Smooth muscle cell of bladder (primary cell): ENCODE results near the gene NHS. TPM values are rescaled to one million over a fixed set of nuclear protein-coding genes. Genes with fewer than 3 reads are reported as not detected.

ENCODE experiments used
- total RNA-seq: library from RNA; depleted of rRNA; stranded (reverse); fragments of >200 nt; gene quantifications from 2 replicates; pipeline ENCODE4 v1.2.3, GENCODE V29; 2014

NHS gene
- 1.2 and 1.3 TPM in 2 replicates for total RNA-seq

DNA sequence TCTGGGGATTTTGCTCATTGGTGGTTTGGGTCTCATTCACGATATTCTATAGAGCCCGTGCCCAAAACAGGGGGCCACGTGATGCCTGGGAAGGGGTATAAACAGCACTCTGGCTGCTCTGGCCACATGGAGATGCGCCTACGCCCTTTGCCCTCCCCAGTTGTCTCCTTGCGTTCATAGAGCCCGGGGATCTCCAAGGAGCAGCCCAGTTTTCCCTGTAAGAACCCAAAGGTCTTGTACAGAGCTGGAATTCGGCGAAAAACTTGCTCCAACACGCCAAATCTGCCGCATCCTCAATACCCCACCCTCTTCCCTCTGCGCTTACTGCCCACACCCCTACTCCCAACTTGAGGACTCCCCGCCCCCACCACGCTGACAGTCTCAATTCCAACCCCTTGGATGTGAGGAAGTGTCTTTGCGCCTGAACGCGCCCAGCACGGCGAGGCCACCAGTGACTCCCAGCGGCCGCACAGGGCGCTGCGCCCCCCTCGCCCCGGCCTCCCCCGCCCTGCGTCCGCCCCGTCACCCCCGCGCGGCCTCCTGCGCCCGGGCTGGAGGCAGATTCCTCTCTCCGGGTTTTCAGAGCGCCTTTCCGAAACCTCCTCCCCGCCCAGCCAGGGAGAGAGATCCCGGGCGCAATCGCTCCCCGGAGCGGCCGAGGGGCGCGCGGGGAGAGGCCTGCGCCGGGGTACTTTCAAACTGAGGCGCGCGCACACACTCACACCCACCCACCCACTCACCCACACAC is at the start of gene NHS:
Gene NHS (plus strand): TSS at position 582 of the 748 bp plus-strand sequence. CDS start 558 bp downstream, outside the sequence.

GRCh38 chrX:17736856-17737709 is 362.1 kb downstream of the NHS start, which contains the start of gene SCML1:
Gene SCML1, plus strand, starts transcription at chrX:17737493. Its CDS starts 6,694 bp downstream, at chrX:17744187.

